ENCODE results near the gene UBC.
"Not testable (repeated sequence)": the region's sequence is repeated elsewhere in the genome, so short reads cannot be mapped to it uniquely, and the experiment has no call there.

UBC gene

GRCh38 chr12:124929649-124930419 is 15.4 kb upstream of the UBC start:
- DNase-seq, result no peak

- no peak for DNase-seq
These were observed 14.6 kb upstream of the UBC start for GRCh38 chr12:124928912-124929530.

- DNase-seq, result no peak
These were observed 13.9 kb upstream of the UBC start for GRCh38 chr12:124928095-124928911.

- no peak for DNase-seq
These were observed 13.0 kb upstream of the UBC start for GRCh38 chr12:124927201-124928094.

- not testable (repeated sequence) for DNase-seq
These were observed 11.3 kb upstream of the UBC start for GRCh38 chr12:124925782-124926181.

- no peak for DNase-seq
These were observed 10.7 kb upstream of the UBC start for GRCh38 chr12:124925117-124925516.

- DNase-seq, result no peak
These were observed 9.7 kb upstream of the UBC start for GRCh38 chr12:124923905-124924734.

- no peak for DNase-seq
These were observed 7.0 kb upstream of the UBC start for GRCh38 chr12:124921200-124922031.

GRCh38 chr12:124920353-124920935 is 6.0 kb upstream of the UBC start:
- DNase-seq, result no peak

GRCh38 chr12:124919521-124920352 is 5.3 kb upstream of the UBC start:
- no peak for DNase-seq

GRCh38 chr12:124918622-124918988 is 4.2 kb upstream of the UBC start:
- DNase-seq, result not testable (repeated sequence)

GRCh38 chr12:124917841-124918621 is 3.6 kb upstream of the UBC start:
- no peak for DNase-seq

- no peak for DNase-seq
These were observed 2.8 kb upstream of the UBC start for GRCh38 chr12:124917135-124917840.

- no peak for DNase-seq
These were observed 2.1 kb upstream of the UBC start for GRCh38 chr12:124916374-124917134.

GRCh38 chr12:124915239-124916236 is 1.1 kb upstream of the UBC start:
- no peak for DNase-seq
